Adrenal gland (tissue), 5 donors: Measurements from ENCODE around the gene PRDM16.

ENCODE experiments used
- POLR2A ChIP-seq, 2 donors: fragments of 450-650 bp; IDR thresholded peaks; one replicate each; pipeline ENCODE4 v1.6.1; 2017; ENCODE audit warnings: antibody characterized with exemption in 2 of 2, mild to moderate bottlenecking in 2 of 2, moderate library complexity in 1 of 2
- TF ChIP-seq, protein P1 (sequence below), 6 experiments: fragments of 450-650 bp in 4 of 6; fragments of 200-600 bp in 2 of 6; sonication (generic) in 1 of 6; IDR thresholded peaks; 1 replicate in 5 of 6; 2 replicates in 1 of 6; pipeline versions ENCODE4 v1.5.1 to v1.8.0; 2016 to 2021; ENCODE audit warnings: antibody characterized with exemption in 6 of 6, mild to moderate bottlenecking in 2 of 6, moderate library complexity in 1 of 6
- donor health status: DM: no; HTN: no; CAD: no.

DNA sequence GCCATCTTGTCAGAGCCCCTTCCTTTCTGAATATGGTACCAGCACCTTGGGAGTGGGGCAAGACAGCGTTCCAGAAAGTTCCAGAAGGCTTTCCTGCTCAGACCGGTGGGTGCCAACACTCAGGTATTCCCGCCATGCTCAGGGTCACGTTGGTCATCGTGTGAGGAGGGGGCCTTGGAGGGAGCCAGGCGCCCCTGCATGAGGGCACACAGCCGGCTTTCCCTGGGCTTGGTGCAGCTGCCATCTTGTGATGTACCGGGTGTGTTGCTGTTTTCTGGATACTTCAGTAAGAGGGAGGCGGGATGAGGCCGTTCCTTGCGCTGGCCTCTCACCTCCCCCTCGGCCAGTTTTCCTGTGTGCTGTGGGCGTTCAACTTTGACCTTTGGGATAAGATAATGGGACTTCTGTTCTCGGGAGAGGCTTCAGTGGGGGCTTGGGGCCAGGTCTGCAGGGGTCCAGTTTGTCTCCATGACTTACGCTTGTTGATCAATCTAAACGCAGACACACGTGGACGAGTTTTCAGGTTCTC is 69.7 kb downstream of the PRDM16 start:
- TF ChIP-seq, protein P1, sequence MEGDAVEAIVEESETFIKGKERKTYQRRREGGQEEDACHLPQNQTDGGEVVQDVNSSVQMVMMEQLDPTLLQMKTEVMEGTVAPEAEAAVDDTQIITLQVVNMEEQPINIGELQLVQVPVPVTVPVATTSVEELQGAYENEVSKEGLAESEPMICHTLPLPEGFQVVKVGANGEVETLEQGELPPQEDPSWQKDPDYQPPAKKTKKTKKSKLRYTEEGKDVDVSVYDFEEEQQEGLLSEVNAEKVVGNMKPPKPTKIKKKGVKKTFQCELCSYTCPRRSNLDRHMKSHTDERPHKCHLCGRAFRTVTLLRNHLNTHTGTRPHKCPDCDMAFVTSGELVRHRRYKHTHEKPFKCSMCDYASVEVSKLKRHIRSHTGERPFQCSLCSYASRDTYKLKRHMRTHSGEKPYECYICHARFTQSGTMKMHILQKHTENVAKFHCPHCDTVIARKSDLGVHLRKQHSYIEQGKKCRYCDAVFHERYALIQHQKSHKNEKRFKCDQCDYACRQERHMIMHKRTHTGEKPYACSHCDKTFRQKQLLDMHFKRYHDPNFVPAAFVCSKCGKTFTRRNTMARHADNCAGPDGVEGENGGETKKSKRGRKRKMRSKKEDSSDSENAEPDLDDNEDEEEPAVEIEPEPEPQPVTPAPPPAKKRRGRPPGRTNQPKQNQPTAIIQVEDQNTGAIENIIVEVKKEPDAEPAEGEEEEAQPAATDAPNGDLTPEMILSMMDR (IDR thresholded peaks at IDR 0.05) = no peak
- no peak for TF ChIP-seq POLR2A (IDR thresholded peaks at IDR 0.05)
